HG02981 (cell line): ENCODE data around the gene RNF214.
"Not testable (repeated sequence)": the region's sequence is repeated elsewhere in the genome, so short reads cannot be mapped to it uniquely, and the experiment has no call there.

Experiments used
- ATAC-seq: cut with Tn5 transposase; IDR thresholded peaks from one replicate; pipeline ENCODE4 v1.9.1; 2021; ENCODE audit warnings: mild to moderate bottlenecking, moderate library complexity; ENCODE audit not compliant: unreplicated experiment

Gene RNF214

DNA sequence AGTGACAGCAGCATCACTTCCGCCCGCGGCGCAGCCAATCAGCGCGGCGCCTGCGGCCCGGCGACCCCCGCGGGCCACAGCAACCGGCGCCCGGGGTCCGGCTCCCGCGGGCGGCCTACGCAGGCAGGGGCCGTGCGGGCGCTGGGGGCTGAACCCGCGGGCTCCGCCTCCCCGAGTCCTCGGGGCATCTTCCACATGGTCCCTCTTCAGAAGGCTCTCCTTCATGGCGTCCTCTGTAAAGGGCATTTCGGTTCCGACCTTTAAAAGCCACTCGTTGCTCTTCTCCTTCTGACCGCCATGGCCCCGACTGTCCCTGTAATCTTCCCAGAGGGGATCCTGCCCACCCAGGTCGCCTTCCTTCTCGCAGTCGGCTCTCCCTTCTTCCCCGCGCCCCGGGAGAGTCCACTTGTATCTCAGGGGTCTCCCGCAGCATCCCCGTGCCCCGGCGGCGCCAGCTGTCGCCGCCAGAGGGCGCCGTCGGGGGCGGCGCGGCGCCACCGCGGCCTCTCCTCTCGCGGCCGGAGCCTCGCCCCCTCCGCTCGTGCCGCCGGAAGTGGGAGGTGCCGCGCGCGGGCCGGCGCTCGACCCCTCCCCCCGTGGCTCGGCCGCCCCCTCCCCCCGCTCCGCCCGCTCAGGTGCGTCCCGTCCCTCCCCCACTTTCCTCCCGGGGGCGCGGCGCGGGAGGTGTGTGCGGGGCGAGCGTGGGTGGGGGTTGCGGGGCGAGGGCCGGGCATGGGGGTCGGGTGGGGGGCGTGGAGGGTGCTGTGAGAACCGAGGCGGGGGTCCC lies at the start of gene RNF214:
Gene RNF214, plus strand, starts transcription at position 580 of the 787 bp plus-strand sequence. CDS start 1,602 bp downstream, outside the sequence.
- ATAC-seq, result peak; percentile 55

DNA sequence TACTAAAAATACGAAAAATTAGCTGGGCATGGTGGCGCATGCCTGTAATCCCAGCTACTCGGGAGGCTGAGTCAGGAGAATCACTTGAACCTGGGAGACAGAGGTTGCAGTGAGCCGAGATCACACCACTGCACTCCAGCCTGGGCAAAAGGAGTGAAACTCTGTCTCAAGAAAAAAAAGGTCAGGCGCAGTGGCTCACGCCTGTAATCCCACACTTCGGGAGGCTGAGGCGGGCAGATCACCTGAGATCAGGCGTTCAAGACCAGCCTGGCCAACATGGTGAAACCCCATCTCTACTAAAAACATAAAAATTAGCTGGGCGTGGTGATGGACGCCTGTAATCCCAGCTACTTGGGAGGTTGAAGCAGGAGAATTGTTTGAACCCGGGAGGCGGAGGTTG lies 49.3 kb upstream of the RNF214 start:
- not testable (repeated sequence) for ATAC-seq

DNA sequence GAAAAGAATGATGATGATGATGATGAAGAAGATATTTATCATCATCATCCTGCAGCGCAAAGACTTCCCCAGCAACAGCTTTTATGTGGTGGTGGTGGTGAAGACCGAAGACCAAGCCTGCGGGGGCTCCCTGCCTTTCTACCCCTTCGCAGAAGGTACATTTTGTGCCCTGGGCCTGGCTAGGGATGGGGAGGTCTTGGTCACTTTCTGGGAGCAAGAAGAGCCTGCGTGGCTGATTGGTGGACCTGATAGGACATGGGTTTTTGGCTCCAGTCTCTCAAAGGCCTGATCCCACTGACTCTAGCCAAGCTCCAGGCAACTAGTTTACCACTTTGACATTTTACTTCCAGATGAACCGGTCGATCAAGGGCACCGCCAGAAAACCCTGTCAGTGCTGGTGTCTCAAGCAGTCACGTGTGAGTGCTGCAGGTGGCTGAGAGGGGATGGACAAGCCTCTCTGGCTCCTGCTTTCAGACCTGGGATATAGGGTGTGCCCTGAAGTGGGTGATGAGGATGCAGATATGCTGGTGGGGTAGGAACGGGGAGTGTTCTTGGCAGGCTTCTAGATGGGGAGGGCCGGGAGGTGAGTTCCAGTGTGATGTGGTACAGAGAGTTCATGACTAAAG lies 48.6 kb upstream of the RNF214 start:
- ATAC-seq, result no peak

DNA sequence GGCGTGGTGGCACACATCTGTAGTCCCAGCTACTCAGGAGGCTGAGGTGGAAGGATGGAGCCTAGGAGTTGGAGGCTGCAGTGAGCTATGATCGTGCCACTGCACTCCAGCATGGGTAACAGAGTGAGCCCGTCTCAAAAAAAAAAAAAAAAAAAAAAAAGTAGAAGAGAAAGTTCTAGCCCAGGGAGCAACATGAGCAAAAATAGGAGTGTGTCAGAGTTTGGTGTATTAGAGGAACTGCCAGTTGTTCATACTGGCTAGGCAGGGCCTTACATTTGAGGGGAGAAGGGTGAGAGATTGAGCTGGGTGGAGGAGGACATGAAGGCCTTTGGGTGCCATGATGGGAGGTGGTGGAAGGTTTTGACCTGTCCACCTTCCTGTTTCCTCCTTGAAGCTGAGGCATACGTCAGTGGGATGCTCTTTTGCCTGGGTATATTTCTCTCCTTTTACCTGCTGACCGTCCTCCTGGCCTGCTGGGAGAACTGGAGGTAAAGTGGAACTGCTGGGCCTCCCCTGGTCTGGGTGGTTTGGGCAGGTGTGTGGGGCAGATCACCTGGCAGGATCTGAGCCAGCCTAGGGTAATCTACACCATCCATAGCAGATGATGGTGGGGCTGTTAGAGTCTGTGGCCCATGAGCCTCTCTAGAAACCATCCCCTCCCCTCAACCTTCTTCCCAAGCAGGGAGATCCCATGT lies 46.6 kb upstream of the RNF214 start:
- no peak for ATAC-seq

DNA sequence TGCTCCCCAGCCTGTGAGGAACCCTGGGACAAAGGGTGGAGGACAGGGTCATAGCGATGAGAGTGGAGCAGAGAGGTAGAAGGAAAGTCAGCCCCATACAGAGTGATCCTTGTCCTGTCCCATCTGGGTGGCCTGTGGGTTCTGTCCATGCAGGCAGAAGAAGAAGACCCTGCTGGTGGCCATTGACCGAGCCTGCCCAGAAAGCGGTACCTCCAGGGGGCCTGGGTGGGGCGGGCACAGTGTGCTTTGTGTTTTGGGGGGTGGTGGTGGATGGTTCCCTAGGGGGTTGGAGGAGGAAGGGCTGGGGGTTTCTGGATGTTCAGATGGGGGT lies 46.1 kb upstream of the RNF214 start:
- ATAC-seq, result no peak

DNA sequence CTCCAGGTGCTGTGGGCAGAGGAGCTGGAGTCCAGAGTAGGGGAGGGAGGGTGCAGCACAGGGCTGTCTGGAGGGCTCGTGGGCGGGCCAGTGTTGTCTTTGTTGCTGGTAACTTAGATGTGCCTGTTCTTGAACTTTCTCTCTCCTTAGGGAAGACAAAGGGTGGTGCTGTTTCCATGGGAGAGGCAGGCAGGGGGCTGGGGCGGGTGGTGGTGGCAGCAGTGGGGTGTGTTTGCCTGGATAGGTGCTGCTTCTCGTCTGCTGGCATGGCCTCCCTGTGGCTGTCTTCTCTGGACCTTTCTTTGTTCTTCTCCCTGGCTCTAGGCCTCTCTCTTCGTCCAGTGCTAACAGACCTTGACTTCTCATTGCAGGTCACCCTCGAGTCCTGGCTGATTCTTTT lies 45.5 kb upstream of the RNF214 start:
- no peak for ATAC-seq

DNA sequence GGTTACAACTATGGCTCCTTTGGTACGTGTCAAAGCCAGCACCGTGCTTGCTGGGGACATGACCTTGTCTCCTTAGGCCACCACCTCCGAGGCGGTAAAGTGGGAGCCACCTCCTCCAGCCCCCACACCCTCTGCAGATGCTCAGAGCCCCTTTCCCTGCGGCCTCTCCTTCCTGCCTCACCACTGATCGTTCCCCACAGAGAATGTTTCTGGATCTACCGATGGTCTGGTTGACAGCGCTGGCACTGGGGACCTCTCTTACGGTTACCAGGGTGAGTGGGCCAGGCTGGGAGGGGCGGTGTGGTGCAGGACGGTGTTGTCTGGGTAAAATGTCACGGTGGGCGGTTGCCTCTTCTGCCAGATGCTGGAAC lies 45.1 kb upstream of the RNF214 start:
- ATAC-seq, result no peak

DNA sequence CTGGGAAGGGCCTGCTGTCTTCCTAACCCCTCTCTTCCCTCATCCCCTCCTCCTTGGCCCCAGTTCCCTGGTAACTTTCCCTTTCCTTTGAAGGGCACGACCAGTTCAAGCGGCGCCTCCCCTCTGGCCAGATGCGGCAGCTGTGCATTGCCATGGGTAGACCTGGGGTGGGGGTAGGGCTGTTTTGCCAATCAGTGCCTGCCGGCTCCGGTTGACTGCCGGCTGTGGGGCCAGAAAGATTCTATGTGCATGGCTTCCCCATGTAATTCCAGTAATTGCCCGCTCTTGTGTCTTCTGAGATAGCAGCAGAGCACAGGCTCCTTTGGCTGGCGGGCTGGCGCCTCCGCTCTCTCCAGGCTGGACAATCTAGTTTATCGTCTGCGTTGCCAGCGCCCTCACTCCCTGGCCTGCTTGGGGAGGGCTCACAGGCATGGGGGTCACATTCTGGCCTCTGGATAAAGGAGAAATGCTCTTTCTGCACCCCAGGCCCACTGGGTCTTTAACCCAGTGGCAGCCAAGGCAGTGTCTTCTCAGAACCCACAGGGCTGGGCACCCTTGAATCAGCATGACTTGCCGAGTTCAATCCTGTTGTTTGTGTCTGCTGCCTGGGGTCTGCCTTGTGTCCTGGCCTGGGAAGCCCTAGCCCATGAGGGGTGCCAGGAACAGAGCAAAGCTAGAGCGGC lies 44.5 kb upstream of the RNF214 start:
- no peak for ATAC-seq

DNA sequence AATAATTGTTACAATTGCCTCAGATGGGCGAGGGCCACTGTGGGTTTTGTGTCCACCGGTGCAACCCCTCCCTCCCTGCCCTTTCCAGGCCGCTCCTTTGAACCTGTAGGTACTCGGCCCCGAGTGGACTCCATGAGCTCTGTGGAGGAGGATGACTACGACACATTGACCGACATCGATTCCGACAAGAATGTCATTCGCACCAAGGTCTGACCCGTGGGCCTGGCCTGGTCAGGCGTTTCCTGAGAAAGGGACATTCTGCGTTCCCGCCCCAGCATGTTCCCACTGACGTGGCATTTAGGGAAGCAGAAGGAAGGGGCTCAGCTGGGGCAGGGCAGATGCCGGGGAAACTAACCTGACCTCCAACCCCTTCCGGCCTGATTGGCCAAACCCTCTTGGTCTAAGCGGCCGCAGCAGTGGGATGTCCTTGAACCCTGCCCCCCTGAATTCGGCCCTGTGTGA lies 43.8 kb upstream of the RNF214 start:
- ATAC-seq, result no peak

DNA sequence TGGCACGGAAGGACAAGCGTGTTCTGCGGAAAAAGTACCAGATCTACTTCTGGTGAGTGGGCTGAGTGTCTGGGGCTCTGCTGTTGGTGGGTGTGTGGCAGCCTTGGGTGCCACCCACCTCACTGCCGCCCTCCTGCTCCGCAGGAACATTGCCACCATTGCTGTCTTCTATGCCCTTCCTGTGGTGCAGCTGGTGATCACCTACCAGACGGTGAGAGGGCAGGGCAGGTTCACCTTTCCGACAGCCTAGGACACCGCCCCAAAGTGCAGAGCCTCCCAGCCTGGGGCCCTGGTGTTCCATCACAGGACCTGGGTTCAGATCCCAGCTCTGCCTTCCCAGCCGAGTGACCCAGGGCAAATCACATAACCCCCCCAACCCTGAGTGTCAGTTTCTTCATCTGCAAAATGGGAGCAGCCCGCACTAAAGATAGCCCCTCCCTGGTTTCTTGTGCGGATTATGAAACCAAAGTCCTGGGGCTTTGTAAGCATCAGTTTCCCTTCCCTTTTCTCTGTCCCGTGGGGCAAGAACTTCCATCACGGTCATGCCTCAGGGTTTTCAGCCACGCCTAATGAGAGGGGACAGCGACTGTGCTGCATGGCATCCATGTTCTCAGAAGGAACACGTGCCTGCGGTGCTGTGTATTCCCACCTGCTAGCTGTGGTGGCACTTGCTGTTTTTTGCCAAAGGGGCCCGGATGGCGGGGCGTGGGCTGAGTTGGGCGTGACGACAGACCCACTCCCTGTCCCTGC lies 43.1 kb upstream of the RNF214 start:
- peak; percentile 69 for ATAC-seq

DNA sequence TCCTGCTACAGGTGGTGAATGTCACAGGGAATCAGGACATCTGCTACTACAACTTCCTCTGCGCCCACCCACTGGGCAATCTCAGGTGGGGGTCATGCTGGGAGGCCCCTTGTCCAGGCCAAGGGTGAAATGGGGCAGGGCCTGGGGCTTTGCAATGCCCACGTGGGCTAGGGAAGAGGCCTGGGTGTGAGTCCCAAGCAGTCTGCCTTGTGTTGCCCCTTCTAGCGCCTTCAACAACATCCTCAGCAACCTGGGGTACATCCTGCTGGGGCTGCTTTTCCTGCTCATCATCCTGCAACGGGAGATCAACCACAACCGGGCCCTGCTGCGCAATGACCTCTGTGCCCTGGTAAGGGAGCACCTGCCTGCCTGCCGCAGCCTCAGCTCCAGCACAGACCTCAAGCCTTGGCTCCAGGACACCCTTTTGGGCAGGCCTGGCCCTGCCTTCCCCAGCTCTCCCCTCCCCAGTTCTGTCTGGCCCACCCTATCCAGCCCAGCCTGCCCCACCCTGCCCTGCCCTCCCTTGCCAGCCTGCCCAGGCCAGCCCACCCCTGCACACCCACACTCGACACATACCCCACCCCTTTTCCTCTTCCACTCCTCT lies 42.4 kb upstream of the RNF214 start:
- no peak for ATAC-seq

DNA sequence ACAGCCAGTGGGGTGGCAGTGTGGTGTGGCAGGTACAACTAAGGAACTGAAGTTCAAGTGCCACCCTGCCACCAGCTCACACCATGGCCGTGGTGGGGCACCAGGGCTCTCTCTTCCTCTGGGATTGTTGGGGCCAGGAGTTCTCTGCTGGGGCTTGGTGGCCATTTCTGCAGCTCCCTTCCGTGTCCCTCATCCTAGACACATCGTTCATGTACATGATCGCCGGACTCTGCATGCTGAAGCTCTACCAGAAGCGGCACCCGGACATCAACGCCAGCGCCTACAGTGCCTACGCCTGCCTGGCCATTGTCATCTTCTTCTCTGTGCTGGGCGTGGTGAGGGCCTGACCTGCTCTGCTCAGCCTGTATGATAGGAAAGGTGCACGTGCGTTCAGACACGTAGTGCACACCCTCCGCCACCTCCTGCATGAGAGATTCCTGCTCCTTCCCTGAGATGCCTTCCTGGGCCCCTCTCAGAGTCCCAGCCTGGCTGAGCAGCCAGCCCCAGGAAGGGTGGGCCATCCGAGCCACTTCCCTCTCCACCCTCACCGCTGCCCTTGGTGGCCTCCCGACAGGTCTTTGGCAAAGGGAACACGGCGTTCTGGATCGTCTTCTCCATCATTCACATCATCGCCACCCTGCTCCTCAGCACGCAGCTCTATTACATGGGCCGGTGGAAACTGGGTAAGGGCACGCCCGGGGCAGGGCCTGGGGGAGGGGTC lies 40.6 kb upstream of the RNF214 start:
- ATAC-seq, result no peak

DNA sequence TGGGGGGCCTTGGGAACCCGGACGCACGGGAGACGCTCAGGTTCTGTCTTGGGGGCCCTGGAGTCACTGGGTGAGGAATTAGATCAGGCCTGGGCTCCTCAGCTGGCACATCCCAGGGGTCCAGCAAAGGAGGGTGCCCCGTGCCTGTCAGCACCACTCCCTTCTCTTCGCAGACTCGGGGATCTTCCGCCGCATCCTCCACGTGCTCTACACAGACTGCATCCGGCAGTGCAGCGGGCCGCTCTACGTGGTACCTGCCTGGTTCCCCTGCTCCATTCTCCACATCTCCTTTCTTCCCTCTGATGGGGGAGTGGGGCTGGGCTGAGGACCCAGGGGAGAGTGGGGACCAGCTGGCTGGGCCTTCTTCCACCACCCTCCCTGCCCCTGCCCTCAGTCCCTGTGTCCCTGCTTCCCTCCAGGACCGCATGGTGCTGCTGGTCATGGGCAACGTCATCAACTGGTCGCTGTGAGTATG lies 40.0 kb upstream of the RNF214 start:
- no peak for ATAC-seq

DNA sequence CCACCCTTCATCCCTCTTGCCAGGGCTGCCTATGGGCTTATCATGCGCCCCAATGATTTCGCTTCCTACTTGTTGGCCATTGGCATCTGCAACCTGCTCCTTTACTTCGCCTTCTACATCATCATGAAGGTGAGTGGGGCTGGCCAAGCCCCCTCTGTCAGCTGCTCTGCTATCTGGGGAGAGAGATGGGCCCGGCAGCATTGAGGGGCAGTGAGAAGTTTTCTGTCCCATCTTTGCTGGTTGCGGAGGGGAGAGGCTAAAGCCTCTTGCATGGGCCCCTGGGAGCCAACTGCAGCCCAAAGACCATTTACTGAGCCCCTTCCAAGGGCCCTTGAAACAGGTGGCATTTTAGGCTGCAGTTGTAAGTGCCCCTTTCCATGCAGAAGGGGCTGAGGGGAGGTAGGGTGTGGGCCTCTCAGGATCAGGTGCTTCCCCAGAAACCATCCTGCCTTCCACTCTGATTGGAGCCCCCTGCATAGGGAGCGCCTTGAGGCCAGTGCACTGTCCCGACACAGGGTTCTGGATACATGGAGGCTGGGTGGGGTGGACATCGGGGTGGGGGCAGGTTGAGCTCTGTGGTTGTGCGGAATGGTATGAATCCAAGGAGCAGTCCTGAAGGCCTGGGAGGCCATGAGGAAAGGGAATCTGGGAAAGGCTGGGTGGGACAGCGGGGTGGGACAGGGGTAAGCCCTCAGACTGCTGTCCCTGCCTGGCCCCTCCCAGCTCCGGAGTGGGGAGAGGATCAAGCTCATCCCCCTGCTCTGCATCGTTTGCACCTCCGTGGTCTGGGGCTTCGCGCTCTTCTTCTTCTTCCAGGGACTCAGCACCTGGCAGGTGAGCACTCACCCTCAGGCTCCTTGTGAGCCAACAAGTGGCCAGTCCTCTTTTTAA lies 39.1 kb upstream of the RNF214 start:
- no peak for ATAC-seq

DNA sequence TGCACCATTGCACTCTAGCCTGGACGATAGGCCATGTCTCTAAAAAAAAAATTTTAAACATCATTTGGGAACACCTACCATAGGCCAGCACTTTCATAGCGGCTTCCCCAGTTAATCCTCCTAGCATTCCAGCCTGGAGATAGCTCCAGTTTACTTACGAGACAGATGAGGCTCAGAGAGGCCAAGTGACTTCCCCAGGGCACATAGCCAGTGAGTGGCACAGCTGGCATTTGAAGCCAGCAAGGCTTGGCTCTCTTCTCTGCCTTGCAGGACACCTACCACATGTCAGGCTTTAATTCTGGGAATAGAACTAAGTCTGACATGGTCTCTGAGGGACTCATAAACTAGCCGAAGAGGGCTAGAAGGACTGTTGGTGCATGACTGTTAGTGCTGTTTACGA lies 38.2 kb upstream of the RNF214 start:
- ATAC-seq, result no peak

DNA sequence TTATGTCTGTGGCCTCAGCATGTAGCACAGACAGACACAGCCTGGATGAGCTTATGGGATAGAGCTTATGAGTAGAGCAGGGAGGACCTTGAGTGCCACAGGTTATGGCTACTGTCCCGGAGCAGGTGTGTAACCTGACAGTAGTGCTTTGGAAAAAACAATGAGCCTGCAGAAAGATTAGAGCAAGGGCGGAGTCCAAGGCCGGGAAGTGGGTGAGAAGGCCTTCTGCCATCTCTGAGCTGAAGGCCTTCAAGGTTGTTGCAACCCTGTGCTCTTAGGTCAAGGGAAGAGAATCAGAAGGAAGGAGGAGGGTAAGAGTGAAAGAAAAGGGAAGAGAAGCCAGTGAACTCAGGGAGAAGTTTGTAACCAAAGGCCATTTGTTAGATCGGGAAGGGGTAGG lies 37.2 kb upstream of the RNF214 start:
- no peak for ATAC-seq

DNA sequence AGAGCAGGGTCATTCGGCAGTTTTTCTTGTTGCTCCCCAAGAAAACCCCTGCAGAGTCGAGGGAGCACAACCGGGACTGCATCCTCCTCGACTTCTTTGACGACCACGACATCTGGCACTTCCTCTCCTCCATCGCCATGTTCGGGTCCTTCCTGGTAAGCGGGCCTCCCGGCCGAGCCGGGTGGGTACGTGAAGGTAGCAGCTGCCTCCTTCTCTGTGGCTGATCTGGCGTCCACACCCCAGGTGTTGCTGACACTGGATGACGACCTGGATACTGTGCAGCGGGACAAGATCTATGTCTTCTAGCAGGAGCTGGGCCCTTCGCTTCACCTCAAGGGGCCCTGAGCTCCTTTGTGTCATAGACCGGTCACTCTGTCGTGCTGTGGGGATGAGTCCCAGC lies 36.7 kb upstream of the RNF214 start:
- no peak for ATAC-seq

DNA sequence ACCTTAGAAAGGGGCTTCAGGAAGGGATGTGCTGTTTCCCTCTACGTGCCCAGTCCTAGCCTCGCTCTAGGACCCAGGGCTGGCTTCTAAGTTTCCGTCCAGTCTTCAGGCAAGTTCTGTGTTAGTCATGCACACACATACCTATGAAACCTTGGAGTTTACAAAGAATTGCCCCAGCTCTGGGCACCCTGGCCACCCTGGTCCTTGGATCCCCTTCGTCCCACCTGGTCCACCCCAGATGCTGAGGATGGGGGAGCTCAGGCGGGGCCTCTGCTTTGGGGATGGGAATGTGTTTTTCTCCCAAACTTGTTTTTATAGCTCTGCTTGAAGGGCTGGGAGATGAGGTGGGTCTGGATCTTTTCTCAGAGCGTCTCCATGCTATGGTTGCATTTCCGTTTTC lies 35.5 kb upstream of the RNF214 start:
- no peak for ATAC-seq
